DMS153 treated with DMSO at 0.1 percent for 48 hours (cell line): ENCODE results near the gene ZNF418.

ENCODE experiments used
- DNase-seq: peaks from one replicate; lab custom pipeline; 2025; ENCODE audit not compliant: unreplicated experiment; lab: John Stamatoyannopoulos, UW

Gene ZNF418

GRCh38 chr19:57934820-57935665, at the start of gene ZNF418:
Gene ZNF418, minus strand, starts transcription at chr19:57935402. Its CDS starts 1,580 bp downstream, at chr19:57933822.
- no peak for DNase-seq

- DNase-seq = no peak
Measured at GRCh38 chr19:57978586-57979289, 43.5 kb upstream of the ZNF418 start.

- no peak for DNase-seq
Measured at GRCh38 chr19:57974434-57974833, 39.2 kb upstream of the ZNF418 start, which contains the start of gene C19orf18. Gene C19orf18, minus strand, starts transcription at chr19:57974534. Its CDS starts 102 bp downstream, at chr19:57974432.

- DNase-seq = no peak
Measured at GRCh38 chr19:57964761-57965160, 29.6 kb upstream of the ZNF418 start.

GRCh38 chr19:57961785-57962184, 26.6 kb upstream of the ZNF418 start:
- DNase-seq = no peak

GRCh38 chr19:57954996-57955395, 19.8 kb upstream of the ZNF418 start:
- no peak for DNase-seq

GRCh38 chr19:57949702-57950101, 14.5 kb upstream of the ZNF418 start:
- DNase-seq = no peak

GRCh38 chr19:57949296-57949695, 14.1 kb upstream of the ZNF418 start:
- DNase-seq = no peak

GRCh38 chr19:57947419-57948134, 12.4 kb upstream of the ZNF418 start, which contains the start of gene ZNF256:
Gene ZNF256, minus strand, starts transcription at chr19:57947706. Its CDS starts 232 bp downstream, at chr19:57947474.
- no peak for DNase-seq

GRCh38 chr19:57947088-57947418, 11.9 kb upstream of the ZNF418 start:
- no peak for DNase-seq

- DNase-seq = no peak
Measured at GRCh38 chr19:57946316-57946715, 11.1 kb upstream of the ZNF418 start.

GRCh38 chr19:57941593-57941992, 6.4 kb upstream of the ZNF418 start:
- DNase-seq = no peak

GRCh38 chr19:57935731-57936130, 529 bp upstream of the ZNF418 start:
- DNase-seq = no peak

- DNase-seq = no peak
Measured at GRCh38 chr19:57927587-57927986, 7.6 kb downstream of the ZNF418 start.

GRCh38 chr19:57916168-57916995, 18.8 kb downstream of the ZNF418 start, which contains the start of gene ZNF417:
Gene ZNF417, minus strand, starts transcription at chr19:57916592. Its CDS starts 181 bp downstream, at chr19:57916411.
- peak; percentile 88 for DNase-seq

- no peak for DNase-seq
Measured at GRCh38 chr19:57914531-57914930, 20.7 kb downstream of the ZNF418 start.

GRCh38 chr19:57907394-57907793, 27.8 kb downstream of the ZNF418 start:
- DNase-seq = no peak

- no peak for DNase-seq
Measured at GRCh38 chr19:57905258-57905657, 29.9 kb downstream of the ZNF418 start.

- DNase-seq = no peak
Measured at GRCh38 chr19:57903618-57904184, 31.5 kb downstream of the ZNF418 start.

- DNase-seq = no peak
Measured at GRCh38 chr19:57900311-57900710, 34.9 kb downstream of the ZNF418 start.
